SK-N-MC (cell line): ENCODE measurements around the gene MTHFSD.

Experiments
- EZH2 ChIP-seq: fragments of 200-600 bp; sonication (generic); IDR thresholded peaks from one replicate; pipeline ENCODE4 v1.6.1; 2017; ENCODE audit warnings: antibody characterized with exemption
- FOXP2 ChIP-seq: optimal IDR thresholded peaks from 2 replicates; pipeline ENCODE3; 2011; ENCODE audit warnings: mild to moderate bottlenecking, moderate library complexity; ENCODE audit not compliant: insufficient read depth; ENCODE audit errors: extremely low read length, control extremely low read depth
- POLR2AphosphoS5 ChIP-seq: IDR thresholded peaks from 2 replicates; pipeline ENCODE4 v1.6.1; 2012; ENCODE audit warnings: mild to moderate bottlenecking, low read depth, low read length, borderline replicate concordance

DNA sequence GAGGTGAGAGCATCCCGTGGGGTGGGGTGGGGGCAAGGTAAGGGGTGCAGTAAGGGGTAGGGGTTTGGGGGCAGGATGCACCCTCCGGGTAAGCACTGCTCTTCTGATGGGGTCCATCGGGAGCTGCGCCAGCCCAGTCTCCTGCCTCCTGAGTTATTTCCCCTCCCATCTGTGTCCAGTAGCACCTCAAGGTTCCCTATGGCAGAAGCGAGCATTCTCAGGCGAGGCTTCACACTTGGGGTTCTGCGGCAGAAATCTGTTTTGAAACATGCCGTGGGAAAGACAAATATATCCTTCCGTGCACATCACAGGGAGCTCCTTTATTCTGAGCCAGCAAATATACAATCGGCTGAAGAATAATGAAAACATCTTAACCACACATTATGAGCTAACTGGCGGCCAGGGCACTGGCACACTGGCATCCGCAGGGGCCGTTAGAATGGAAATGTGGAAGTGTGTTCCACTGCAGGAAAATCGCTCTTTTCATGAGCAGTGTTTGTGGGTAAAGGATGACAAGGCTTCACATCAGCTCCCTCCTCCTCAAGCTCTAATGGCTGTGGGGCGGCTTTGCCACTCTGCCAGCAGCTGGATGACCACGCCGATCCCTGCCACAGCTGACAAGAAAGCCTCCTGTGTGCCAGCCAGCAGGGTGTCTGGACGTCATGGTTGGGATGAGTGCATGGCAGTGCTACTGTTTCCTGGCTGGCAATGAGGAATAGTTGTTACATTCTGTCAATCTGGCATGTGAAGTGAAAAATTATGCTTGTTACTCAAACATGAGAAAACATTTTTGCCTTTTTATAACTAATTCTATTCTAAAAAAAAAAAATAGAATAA is 20.0 kb downstream of the MTHFSD start:
- TF ChIP-seq POLR2AphosphoS5 (no peak), EZH2 (no peak), FOXP2 (no peak)
